ENCODE measurements around the gene KIRREL3. TPM values are rescaled to one million over a fixed set of nuclear protein-coding genes. Genes with fewer than 3 reads are reported as not detected.

The KIRREL3 gene
- total and polyA plus RNA-seq, 2 donors (not counting 3 experiments of a cell fraction or from before 2014, with no cell fraction given), result not detected

GRCh38 chr11:126884594-126884993, 116.0 kb downstream of the KIRREL3 start:
- BruUV-seq (replicated peaks), result no TSS peak
- intact Hi-C loops (cut with micrococcal nuclease) (no loop called here), dilution Hi-C loops (cut with MboI; ENCODE audit: extremely low pct_ligation_motif_present, low sequenced_read_pairs) (no loop called here)
- ChIA-PET CTCF (no interaction called here), POLR2A (no interaction called here)
- H3K4me3 ChIP-seq (replicated peaks in 1 of 3; ENCODE audit: insufficient read depth in 1 of 3, low read depth in 1 of 3, low read length in 3 of 3), result no peak overlapping the region
- no peak overlapping the region for H2AFZ ChIP-seq (ENCODE audit: low read depth, low read length)
- no peak overlapping the region for H3K4me2 ChIP-seq (ENCODE audit: insufficient read depth, low read length)
- H3K36me3 ChIP-seq (ENCODE audit: control insufficient read depth in 2 of 2, extremely low read depth in 1 of 2, insufficient read depth in 2 of 2, low read length in 2 of 2), result no peaks in the 10 kb centered on the region
- no peaks in the 10 kb centered on the region for H3K27me3 ChIP-seq (ENCODE audit: control insufficient read depth in 2 of 2, insufficient read depth in 2 of 2, low read length in 2 of 2)
- no peaks in the 10 kb centered on the region for H4K20me1 ChIP-seq (replicated peaks; ENCODE audit: control insufficient read depth, extremely low read depth, insufficient read depth, low read length)
- FAIRE-seq, result no peak
- H3K9ac ChIP-seq (replicated peaks; ENCODE audit: extremely low read depth, insufficient read depth, low read length), result no peak overlapping the region
- no peaks in the 10 kb centered on the region for H3K79me2 ChIP-seq (ENCODE audit: control insufficient read depth, insufficient read depth, low read length)
- H3K9me3 ChIP-seq (replicated peaks; ENCODE audit: control insufficient read depth, insufficient read depth, low read length), result no peaks in the 10 kb centered on the region
- no peaks in the 10 kb centered on the region for H3K4me1 ChIP-seq (ENCODE audit: control insufficient read depth, extremely low read depth, insufficient read depth, low read length)
- TF ChIP-seq MYC (IDR thresholded peaks at IDR 0.05; ENCODE audit: low read depth, low read length) (no peak), POLR2AphosphoS5 (IDR thresholded peaks at IDR 0.05; ENCODE audit: insufficient read depth, low read depth, low read length) (no peak), POLR2A (IDR thresholded peaks at IDR 0.05; ENCODE audit: low read depth, low read length) (no peak), EZH2 (IDR thresholded peaks at IDR 0.05; ENCODE audit: borderline replicate concordance, low read depth, low read length, severe bottlenecking) (no peak), CTCF (IDR thresholded peaks at IDR 0.05; ENCODE audit: extremely low read depth in 1 of 2, insufficient read depth in 1 of 2, low read depth in 1 of 2, low read length in 2 of 2) (no peak), FOS (IDR thresholded peaks at IDR 0.05; ENCODE audit: borderline replicate concordance, insufficient read depth, low read length) (no peak), JUN (IDR thresholded peaks at IDR 0.05; ENCODE audit: borderline replicate concordance, insufficient read depth, insufficient read length, low read depth) (no peak), GATA2 (IDR thresholded peaks at IDR 0.05; ENCODE audit: insufficient read depth, insufficient read length, low read depth, low read length) (no peak)
- TF ChIP-seq, protein P1, sequence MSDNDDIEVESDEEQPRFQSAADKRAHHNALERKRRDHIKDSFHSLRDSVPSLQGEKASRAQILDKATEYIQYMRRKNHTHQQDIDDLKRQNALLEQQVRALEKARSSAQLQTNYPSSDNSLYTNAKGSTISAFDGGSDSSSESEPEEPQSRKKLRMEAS (IDR thresholded peaks at IDR 0.05; ENCODE audit: insufficient read depth, insufficient read length), result no peak
- DNase-seq (ENCODE audit: low read depth, low spot score), result no peak
- H3K27ac ChIP-seq (ENCODE audit: insufficient read depth, low read depth, low read length), result no peak overlapping the region
- no peaks in the 10 kb centered on the region for H3K9me1 ChIP-seq (replicated peaks; ENCODE audit: control insufficient read depth, extremely low read depth, insufficient read depth, low read length)

All from endothelial cell of umbilical vein (primary cell).